Measurements from ENCODE around the gene CD300E.
"Not testable (repeated sequence)": the region's sequence is repeated elsewhere in the genome, so short reads cannot be mapped to it uniquely, and the experiment has no call there.

Gene CD300E

GRCh38 chr17:74597069-74597790, 26.3 kb downstream of the CD300E start:
- DNase-seq = no peak

DNA sequence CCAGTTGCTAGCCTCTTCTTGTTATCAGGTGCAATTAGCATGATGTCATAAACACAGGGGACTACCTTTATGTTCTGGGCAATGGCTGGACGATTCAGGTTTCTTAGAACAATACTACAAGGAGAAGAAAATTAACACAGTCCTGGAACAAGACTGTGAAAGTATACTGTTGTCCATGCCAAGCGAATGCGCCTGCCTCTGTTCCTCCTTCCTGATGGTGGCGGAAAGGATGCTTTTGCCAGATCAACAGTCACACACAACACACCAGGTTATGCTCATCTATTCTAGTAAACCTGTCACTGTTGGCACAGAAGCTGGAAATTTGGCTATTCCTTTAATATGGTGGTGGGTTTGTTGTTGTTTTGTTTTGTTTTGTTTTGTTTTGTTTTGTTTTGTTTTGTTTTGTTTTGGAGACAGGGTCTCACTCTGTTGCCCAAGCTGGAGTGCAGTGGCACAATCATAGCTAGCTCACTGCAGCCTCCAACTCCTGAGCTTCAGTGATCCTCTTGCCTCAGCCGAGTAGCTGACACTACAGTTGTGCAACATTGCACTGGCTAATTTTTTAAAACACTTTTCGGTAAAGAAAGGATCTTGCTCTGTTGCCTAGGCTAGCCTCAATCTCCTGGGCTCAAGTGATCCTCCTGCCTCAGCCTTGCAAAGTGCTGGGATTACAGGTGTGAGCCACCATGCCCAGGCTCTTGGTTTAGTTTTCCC, 28.3 kb downstream of the CD300E start:
- DNase-seq = no peak

GRCh38 chr17:74592087-74592990, 31.2 kb downstream of the CD300E start, which contains the start of gene CD300LD:
CD300LD (minus strand) TSS chr17:74592283; CDS start chr17:74592202, 81 bp downstream.
- DNase-seq = no peak

- no peak for DNase-seq
These were observed 32.0 kb downstream of the CD300E start for GRCh38 chr17:74591503-74591902.

DNA sequence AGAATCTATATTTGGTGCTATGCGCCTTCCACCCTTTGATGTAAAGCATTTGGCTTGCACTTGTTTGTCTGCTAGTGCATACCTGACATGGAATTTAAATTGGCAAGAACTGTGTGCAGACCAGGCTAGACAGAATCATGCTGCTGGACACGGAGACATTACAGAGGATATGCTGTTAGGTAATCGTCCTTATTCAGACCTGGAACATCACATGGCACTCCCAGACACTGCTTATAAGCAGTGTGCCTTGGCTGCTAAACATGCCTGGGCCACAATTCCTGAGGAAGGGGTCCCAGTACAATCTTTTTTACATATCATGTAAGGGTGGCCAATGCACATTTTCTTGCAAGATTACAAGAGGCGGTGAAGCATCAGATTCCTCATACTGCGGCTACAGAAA, 37.8 kb downstream of the CD300E start:
- no peak for DNase-seq

GRCh38 chr17:74584292-74585060, 39.1 kb downstream of the CD300E start:
- no peak for DNase-seq

- DNase-seq = no peak
These were observed 40.9 kb downstream of the CD300E start for GRCh38 chr17:74582633-74583032.

DNA sequence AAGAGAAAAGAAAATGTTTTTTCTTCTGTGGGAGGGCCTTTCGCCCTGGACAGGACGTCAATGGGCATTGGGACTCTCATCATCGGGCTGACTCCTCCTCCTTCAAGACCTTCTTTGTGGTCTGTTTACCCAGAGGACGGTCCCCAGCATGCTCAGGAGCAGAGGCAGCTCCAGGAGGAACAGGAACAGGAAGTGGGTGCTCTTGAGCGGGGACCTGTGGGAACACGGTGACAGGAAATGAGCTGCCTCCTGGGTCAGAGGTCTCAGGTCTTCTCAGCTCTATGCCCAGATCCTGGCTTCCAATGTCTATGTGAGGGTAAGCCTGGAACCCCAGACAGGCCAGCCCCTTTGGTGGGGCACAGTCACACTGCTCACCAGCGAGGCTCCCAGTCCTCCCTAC, 43.6 kb downstream of the CD300E start:
- no peak for DNase-seq

- DNase-seq = no peak
These were observed 44.6 kb downstream of the CD300E start for GRCh38 chr17:74578979-74579378.

- DNase-seq = no peak
These were observed 48.9 kb downstream of the CD300E start for GRCh38 chr17:74574489-74575142.

GRCh38 chr17:74573635-74574034, 49.9 kb downstream of the CD300E start:
- DNase-seq = not testable (repeated sequence)

GRCh38 chr17:74573169-74573568, 50.4 kb downstream of the CD300E start:
- DNase-seq = no peak

DNA sequence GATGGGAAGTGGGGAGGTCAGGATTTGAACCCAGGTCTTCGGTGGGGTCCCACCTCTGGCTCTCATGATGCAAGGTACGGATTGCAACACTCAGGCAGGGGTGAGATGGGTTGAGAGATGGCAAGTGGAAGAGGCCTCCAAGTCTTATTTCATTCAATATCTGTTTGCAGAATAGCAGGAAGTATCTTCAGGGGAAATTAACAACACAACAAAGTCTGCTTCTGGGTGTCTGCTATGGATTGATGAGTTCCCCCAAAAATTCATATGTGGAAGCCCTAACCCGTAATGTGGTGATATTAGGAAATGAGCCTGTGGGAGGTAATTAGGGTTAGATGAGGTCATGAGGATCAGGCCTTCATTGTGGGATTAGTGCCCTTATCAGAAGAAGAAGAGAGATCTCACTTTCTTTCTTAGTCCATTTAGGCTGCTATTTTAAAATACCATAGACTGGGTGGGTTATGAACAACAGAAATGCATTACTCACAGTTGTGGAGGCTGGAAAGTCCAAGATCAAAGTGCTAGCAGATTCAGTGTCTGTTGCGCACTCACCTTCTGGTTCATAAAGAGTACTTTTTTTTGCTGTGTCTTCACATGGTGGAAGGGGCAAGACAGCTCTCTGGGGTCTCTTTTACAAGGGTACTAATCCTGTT, 51.8 kb downstream of the CD300E start:
- no peak for DNase-seq

GRCh38 chr17:74569020-74570003, 54.2 kb downstream of the CD300E start:
- DNase-seq = no peak

GRCh38 chr17:74568106-74568873, 55.2 kb downstream of the CD300E start:
- DNase-seq = no peak

GRCh38 chr17:74567397-74567796, 56.1 kb downstream of the CD300E start, which contains the start of gene CD300H:
CD300H (minus strand) TSS chr17:74567509.
- no peak for DNase-seq

DNA sequence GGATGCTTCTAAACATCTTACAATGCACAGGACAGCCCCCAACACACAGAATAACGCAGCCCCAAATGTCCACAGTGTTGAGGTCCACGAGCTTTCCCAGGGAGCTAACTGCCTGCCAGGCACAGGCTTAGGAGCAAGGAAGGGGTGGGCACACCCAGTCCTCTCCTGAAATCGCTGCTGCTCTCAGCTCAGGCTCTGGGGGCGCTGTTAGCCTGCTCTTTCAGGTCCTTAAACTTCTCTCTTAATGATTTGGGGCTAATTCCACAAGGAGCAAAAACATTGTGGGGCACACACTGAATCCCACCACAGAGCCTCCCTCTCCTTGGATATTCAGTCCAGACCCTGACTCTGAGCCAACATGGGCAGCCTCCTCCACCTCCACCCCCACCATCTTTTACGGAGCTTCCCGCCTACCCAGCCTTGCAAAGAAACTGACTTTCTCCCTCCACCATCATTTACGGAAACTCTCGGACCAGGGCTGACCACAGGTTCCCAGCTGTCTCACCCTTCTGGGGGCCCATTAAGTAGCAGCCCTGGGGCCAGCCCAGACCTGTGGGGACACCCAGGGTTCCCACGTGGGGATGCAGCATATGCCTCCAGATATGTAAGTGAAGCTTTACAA, 57.3 kb downstream of the CD300E start:
- no peak for DNase-seq

DNA sequence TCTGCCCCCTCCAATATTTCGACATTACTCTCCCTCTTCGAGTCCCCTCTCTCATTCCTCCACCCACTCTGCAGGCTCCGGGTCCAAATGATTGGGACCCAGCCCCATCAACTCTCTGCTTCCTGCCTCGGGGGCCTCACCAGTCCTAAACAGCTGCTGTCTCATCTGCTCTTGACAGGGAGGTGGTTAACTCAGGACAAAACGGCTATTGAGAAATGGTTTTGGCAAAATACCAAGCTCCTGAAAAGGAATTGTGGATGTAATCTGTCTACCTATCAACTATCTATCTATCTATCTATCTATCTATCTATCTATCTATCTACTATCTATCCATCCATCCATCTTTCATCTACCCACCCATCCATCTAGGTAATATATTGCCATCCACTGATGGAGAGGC, 58.4 kb downstream of the CD300E start:
- no peak for DNase-seq

DNA sequence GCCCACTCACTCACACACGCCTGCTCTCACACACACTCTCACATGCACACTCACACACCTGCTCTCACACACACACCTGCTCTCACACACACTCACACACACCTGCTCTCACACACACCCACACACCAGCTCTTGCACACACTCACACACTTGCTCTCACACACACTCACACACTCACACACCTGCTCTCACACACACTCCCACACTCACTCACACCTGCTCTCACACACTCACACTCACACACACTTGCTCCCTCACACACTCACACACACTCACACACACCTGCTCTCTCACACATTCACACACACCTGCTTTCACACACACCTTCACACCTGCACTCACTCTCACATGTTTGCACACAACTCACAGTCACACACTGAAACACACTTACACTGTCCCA, 60.2 kb downstream of the CD300E start:
- DNase-seq = no peak
